ENCODE data around the gene GPS1. TPM values are rescaled to one million over a fixed set of nuclear protein-coding genes. Genes with fewer than 3 reads are reported as not detected.

The GPS1 gene
- total and polyA plus RNA-seq, 10 of the 15 experiments (the other 5 are each of a cell fraction or from before 2014, with no cell fraction given), result 2.2 to 146 (median 77.7) TPM

DNA sequence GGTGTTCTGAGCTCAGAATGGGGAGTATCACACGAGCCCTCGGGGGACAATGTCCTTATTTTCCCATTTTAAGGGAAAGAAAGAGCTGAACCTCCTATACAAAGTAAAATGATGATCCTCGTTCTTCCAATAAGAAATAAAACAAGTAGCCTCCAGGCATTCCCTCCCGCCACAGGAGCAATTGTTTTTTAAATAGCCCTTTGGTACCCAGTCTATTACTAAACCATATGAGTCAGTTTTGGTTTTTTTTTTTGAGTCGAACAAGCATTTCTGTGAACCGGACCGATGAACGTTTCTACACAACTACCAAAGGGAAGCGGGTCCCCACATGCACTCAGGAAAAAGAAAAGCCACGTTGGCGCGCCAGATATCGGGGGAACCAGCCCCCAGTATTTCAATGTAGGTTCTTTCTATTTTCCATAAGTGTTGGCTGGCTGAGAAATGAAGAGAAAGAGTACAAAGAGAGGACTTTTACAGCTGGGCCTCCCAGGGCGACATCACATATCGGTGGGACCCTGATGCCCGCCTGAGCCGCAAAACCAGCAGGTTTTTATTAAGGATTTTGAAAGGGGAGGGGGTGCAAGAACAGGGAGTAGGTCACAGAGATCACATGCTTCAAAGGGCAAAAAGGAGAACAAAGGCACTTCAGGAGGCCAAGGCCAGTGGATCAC, 10.4 kb upstream of the GPS1 start (continued):
- TF ChIP-seq, protein P1, sequence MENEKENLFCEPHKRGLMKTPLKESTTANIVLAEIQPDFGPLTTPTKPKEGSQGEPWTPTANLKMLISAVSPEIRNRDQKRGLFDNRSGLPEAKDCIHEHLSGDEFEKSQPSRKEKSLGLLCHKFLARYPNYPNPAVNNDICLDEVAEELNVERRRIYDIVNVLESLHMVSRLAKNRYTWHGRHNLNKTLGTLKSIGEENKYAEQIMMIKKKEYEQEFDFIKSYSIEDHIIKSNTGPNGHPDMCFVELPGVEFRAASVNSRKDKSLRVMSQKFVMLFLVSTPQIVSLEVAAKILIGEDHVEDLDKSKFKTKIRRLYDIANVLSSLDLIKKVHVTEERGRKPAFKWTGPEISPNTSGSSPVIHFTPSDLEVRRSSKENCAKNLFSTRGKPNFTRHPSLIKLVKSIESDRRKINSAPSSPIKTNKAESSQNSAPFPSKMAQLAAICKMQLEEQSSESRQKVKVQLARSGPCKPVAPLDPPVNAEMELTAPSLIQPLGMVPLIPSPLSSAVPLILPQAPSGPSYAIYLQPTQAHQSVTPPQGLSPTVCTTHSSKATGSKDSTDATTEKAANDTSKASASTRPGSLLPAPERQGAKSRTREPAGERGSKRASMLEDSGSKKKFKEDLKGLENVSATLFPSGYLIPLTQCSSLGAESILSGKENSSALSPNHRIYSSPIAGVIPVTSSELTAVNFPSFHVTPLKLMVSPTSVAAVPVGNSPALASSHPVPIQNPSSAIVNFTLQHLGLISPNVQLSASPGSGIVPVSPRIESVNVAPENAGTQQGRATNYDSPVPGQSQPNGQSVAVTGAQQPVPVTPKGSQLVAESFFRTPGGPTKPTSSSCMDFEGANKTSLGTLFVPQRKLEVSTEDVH (IDR thresholded peaks at IDR 0.05; ENCODE audit: low read depth, partially characterized antibody), result no peak
- TF ChIP-seq TBL1XR1 (IDR thresholded peaks at IDR 0.05; ENCODE audit: low read depth, low read length) (no peak), NR2C1 (IDR thresholded peaks at IDR 0.05) (no peak)
- TF ChIP-seq, protein P2, sequence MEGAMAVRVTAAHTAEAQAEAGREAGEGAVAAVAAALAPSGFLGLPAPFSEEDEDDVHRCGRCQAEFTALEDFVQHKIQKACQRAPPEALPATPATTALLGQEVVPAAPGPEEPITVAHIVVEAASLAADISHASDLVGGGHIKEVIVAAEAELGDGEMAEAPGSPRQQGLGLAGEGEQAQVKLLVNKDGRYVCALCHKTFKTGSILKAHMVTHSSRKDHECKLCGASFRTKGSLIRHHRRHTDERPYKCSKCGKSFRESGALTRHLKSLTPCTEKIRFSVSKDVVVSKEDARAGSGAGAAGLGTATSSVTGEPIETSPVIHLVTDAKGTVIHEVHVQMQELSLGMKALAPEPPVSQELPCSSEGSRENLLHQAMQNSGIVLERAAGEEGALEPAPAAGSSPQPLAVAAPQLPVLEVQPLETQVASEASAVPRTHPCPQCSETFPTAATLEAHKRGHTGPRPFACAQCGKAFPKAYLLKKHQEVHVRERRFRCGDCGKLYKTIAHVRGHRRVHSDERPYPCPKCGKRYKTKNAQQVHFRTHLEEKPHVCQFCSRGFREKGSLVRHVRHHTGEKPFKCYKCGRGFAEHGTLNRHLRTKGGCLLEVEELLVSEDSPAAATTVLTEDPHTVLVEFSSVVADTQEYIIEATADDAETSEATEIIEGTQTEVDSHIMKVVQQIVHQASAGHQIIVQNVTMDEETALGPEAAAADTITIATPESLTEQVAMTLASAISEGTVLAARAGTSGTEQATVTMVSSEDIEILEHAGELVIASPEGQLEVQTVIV (IDR thresholded peaks at IDR 0.05; ENCODE audit: borderline replicate concordance, partially characterized antibody), result no peak
- TF ChIP-seq, protein P3, sequence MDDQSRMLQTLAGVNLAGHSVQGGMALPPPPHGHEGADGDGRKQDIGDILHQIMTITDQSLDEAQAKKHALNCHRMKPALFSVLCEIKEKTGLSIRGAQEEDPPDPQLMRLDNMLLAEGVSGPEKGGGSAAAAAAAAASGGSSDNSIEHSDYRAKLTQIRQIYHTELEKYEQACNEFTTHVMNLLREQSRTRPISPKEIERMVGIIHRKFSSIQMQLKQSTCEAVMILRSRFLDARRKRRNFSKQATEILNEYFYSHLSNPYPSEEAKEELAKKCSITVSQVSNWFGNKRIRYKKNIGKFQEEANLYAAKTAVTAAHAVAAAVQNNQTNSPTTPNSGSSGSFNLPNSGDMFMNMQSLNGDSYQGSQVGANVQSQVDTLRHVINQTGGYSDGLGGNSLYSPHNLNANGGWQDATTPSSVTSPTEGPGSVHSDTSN (IDR thresholded peaks at IDR 0.05; ENCODE audit: insufficient replicate concordance, low read depth, low read length), result no peak
